Activated naive CD8-positive, alpha-beta T cell treated with anti-CD3 and anti-CD28 coated beads, Interleukin-2, amount 10 ng/mL, durations not matched to agents 7 days and 5 days (primary cell): Measurements from ENCODE around the gene DISP3. TPM values are rescaled to one million over a fixed set of nuclear protein-coding genes. Genes with fewer than 3 reads are reported as not detected.

Experiments
- ATAC-seq: fragments of 150-1000 bp; cut with Tn5 transposase; one replicate; pipeline ENCODE4 v1.10.0; 2021; ENCODE audit warnings: low read depth, moderate library complexity
- POLR2A ChIA-PET: fragments of 350-600 bp; sonication (Branson Sonifier 250); formaldehyde crosslinking; loops from one replicate; lab custom pipeline; 2021; ENCODE audit warnings: antibody characterized with exemption; lab: Charles Lee
- DNase-seq: peaks from one replicate; pipeline ENCODE4 v3.0.0; 2021
- H3K27ac Mint-ChIP-seq: one replicate; pipeline ENCODE4 v1.8.0; 2022; ENCODE audit warnings: mild to moderate bottlenecking, mixed read lengths
- H3K27me3 Mint-ChIP-seq: one replicate; pipeline ENCODE4 v1.8.0; 2022; ENCODE audit warnings: mild to moderate bottlenecking, moderate library complexity, mixed read lengths
- H3K36me3 Mint-ChIP-seq: one replicate; pipeline ENCODE4 v1.8.0; 2021; ENCODE audit warnings: mild to moderate bottlenecking, mixed read lengths
- H3K4me1 Mint-ChIP-seq: one replicate; pipeline ENCODE4 v1.8.0; 2021; ENCODE audit warnings: mixed read lengths
- H3K4me3 Mint-ChIP-seq: one replicate; pipeline ENCODE4 v1.8.0; 2022; ENCODE audit warnings: mild to moderate bottlenecking, moderate library complexity, mixed read lengths
- H3K9me3 Mint-ChIP-seq: one replicate; pipeline ENCODE4 v1.8.0; 2021; ENCODE audit warnings: mixed read lengths
- total RNA-seq, 2 experiments: library from RNA; stranded (reverse); gene quantifications; one replicate each; pipeline ENCODE4 v1.2.3, GENCODE V29; 2021

Gene DISP3
- total RNA-seq, 2 experiments from 2014 or later = 0.44 to 0.60 TPM

DNA sequence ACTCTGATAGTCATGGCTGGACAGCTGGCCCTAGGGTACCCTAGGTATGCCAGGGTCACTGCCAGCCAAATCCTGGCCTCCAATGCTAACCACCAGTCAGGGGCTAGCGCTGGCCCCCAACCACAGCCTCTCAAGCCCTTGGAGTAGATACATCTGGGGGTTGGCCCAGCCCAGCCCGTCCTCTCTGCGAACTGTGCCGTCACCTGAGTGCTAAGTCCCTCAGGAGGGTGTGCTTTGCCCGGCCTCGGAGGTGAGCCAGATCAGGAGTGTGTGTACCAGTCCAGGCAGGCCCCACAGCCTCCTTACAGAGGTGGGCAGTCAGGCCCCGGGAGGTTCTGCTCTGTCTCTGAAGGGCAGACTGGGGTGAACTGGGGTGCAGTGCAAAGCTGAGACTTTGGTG lies 34.0 kb upstream of the DISP3 start:
- Mint-ChIP-seq H3K9me3 (no peaks in the 10 kb centered on the region), H3K4me1 (no peaks in the 10 kb centered on the region), H3K36me3 (no peaks in the 10 kb centered on the region), H3K4me3 (no peak overlapping the region), H3K27ac (no peak overlapping the region), H3K27me3 (peaks cover 22% of the 10 kb centered on the region)
- POLR2A ChIA-PET = no interaction called here
- no peak for DNase-seq
- ATAC-seq = no peak

DNA sequence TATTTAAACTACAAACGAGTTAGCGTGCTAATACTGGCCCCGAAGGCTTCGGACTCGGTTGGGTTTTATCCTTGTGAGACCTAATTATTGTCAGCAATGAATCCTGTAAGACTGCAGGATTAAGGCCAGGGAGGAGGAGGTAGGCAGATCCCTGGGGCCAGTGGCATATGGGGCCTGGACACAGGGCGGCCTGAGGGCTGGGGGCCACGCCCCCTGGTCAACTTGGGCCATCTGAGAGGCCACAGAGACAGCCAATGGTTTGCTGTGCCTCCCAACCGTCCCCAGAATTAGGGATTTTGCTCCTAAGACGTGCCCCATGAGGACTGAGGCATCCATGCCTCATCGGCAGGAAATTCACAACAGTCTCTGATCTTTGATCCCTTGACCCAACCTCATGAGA lies 31.1 kb upstream of the DISP3 start:
- DNase-seq (no peak), ATAC-seq (no peak)
- Mint-ChIP-seq H3K9me3 (no peaks in the 10 kb centered on the region), H3K36me3 (no peaks in the 10 kb centered on the region), H3K4me1 (no peaks in the 10 kb centered on the region), H3K27me3 (peaks cover 12% of the 10 kb centered on the region), H3K27ac (no peak overlapping the region), H3K4me3 (no peak overlapping the region)
- POLR2A ChIA-PET = no interaction called here

DNA sequence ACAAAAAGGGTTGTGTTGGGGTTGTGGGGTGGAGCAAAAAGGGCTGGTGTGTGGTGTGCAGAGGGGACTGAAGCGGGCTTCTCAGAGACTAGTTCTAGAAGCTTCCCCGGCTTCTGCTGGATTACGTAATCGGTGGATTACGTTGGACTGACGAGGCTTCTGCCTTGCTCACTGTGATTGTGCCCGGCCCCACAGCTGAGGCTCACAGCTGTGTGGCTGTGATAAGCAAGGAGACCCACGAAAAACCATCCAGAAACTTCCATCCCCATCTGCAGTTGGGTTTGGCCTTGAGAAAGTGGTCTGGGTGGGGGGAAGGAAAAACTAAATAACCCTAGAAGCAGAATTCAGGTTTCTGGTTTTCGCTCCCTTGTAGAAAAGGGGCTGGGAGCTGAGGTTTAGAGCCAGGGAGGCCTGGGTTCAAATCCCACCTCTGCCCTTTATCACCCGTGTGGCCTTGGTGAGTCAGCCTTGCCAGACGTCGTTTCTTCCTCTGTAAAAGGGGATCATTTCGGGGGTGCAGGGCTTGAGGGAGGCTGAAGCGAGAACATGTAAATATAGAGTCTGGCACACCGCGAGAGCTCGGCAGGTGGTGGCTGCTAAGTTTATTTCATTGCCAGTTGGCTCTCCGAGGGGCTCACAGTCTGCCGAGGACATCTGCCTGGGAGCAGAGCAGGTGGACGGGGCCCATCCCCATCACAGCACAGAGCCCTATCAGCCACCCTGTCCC lies 30.4 kb upstream of the DISP3 start:
- Mint-ChIP-seq H3K27me3 (peaks cover 12% of the 10 kb centered on the region), H3K27ac (no peak overlapping the region), H3K4me1 (no peaks in the 10 kb centered on the region), H3K9me3 (no peaks in the 10 kb centered on the region), H3K36me3 (no peaks in the 10 kb centered on the region), H3K4me3 (no peak overlapping the region)
- no peak for ATAC-seq
- no peak for DNase-seq
- POLR2A ChIA-PET = no interaction called here

DNA sequence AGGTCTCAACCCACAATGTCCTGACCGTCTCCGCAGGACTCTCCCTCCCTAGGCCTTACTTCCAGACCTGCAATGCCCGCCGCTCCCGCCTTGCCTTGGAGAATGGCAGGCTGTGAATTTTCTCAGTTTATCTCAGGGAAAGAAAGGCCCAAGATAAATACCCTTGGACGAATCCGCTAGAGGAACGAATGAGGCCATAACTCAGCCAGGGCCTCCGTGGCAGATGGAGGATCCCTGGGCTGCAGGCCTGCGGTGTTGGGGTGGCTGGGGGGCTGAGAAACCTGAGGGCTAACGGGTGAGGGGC lies 29.9 kb upstream of the DISP3 start:
- Mint-ChIP-seq H3K9me3 (no peaks in the 10 kb centered on the region), H3K4me1 (no peaks in the 10 kb centered on the region), H3K36me3 (no peaks in the 10 kb centered on the region), H3K4me3 (no peak overlapping the region), H3K27me3 (peaks cover 11% of the 10 kb centered on the region), H3K27ac (no peak overlapping the region)
- no peak for ATAC-seq
- POLR2A ChIA-PET = no interaction called here
- DNase-seq = no peak

- H3K27ac Mint-ChIP-seq = no peak overlapping the region
- no peak for ATAC-seq
- POLR2A ChIA-PET = no interaction called here
These were observed 28.6 kb upstream of the DISP3 start for GRCh38 chr1:11450310-11450709.

GRCh38 chr1:11453742-11454491 lies 25.0 kb upstream of the DISP3 start:
- peaks cover 4% of the 10 kb centered on the region for H3K4me1 Mint-ChIP-seq
- no peak overlapping the region for H3K4me3 Mint-ChIP-seq
- ATAC-seq = no peak
- H3K36me3 Mint-ChIP-seq = no peaks in the 10 kb centered on the region
- H3K27ac Mint-ChIP-seq = no peak overlapping the region
- DNase-seq = no peak
- no peaks in the 10 kb centered on the region for H3K27me3 Mint-ChIP-seq
- no peaks in the 10 kb centered on the region for H3K9me3 Mint-ChIP-seq
- POLR2A ChIA-PET = no interaction called here

More at GRCh38 chr1:11450310-11450709, 28.6 kb upstream of the DISP3 start:
- no peaks in the 10 kb centered on the region for H3K9me3 Mint-ChIP-seq
- no peak overlapping the region for H3K4me3 Mint-ChIP-seq
- H3K36me3 Mint-ChIP-seq = no peaks in the 10 kb centered on the region
- no peak for DNase-seq
- H3K27me3 Mint-ChIP-seq = peaks cover 6% of the 10 kb centered on the region
- no peaks in the 10 kb centered on the region for H3K4me1 Mint-ChIP-seq

- H3K27ac Mint-ChIP-seq = no peak overlapping the region
- H3K4me3 Mint-ChIP-seq = no peak overlapping the region
- H3K4me1 Mint-ChIP-seq = peaks cover 4% of the 10 kb centered on the region
- no peaks in the 10 kb centered on the region for H3K9me3 Mint-ChIP-seq
- H3K36me3 Mint-ChIP-seq = no peaks in the 10 kb centered on the region
- DNase-seq = no peak
- no peaks in the 10 kb centered on the region for H3K27me3 Mint-ChIP-seq
- no peak for ATAC-seq
- POLR2A ChIA-PET = no interaction called here
These were observed 22.9 kb upstream of the DISP3 start for GRCh38 chr1:11455967-11456570.

GRCh38 chr1:11456965-11457364 lies 22.0 kb upstream of the DISP3 start:
- ATAC-seq = no peak
- no peak overlapping the region for H3K4me3 Mint-ChIP-seq
- H3K27me3 Mint-ChIP-seq = no peaks in the 10 kb centered on the region
- no peaks in the 10 kb centered on the region for H3K9me3 Mint-ChIP-seq
- no peak for DNase-seq
- POLR2A ChIA-PET = no interaction called here
- no peak overlapping the region for H3K27ac Mint-ChIP-seq
- H3K36me3 Mint-ChIP-seq = no peaks in the 10 kb centered on the region
- peaks cover 4% of the 10 kb centered on the region for H3K4me1 Mint-ChIP-seq

GRCh38 chr1:11458811-11459275 lies 20.1 kb upstream of the DISP3 start:
- no peaks in the 10 kb centered on the region for H3K9me3 Mint-ChIP-seq
- DNase-seq = no peak
- H3K36me3 Mint-ChIP-seq = no peaks in the 10 kb centered on the region
- H3K4me3 Mint-ChIP-seq = no peak overlapping the region
- H3K27ac Mint-ChIP-seq = no peak overlapping the region
- no peak for ATAC-seq
- H3K27me3 Mint-ChIP-seq = peaks cover 7% of the 10 kb centered on the region
- POLR2A ChIA-PET = no interaction called here
- H3K4me1 Mint-ChIP-seq = peaks cover 4% of the 10 kb centered on the region

DNA sequence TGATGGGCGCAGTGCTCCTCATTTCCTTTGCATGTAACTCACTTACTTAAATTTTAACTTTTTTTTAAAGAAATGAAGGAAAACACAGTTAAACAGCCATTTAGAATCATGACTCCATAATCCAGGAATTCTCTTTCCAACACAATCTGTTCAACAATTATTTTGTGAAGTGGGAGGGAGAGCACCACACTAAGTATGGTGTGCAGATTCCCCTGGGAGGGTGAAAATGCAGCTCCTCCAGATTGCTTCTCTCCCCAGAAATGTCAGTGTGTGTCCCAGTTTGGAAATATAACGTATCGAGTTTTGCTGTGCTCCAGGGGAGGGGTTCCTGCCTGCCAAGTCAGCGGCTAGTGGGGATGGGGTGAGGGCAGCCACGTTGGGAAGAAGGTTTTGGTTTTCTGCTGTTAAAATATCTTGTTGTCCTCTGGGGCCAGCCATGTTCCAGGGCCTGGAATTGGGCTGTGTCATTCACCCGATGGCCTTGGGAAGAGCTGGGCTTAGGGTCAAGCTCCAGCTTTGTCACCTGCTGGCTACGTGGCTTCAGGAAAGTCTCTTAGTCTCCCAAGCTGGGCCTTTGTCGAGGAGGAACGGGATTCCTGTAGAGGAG lies 17.3 kb upstream of the DISP3 start:
- POLR2A ChIA-PET = no interaction called here
- H3K9me3 Mint-ChIP-seq = no peaks in the 10 kb centered on the region
- H3K27me3 Mint-ChIP-seq = peaks cover 15% of the 10 kb centered on the region
- H3K4me1 Mint-ChIP-seq = peaks cover 3% of the 10 kb centered on the region
- DNase-seq = no peak
- no peak for ATAC-seq
- no peak overlapping the region for H3K27ac Mint-ChIP-seq
- no peak overlapping the region for H3K4me3 Mint-ChIP-seq
- H3K36me3 Mint-ChIP-seq = no peaks in the 10 kb centered on the region

GRCh38 chr1:11462224-11462923 lies 16.6 kb upstream of the DISP3 start:
- peaks cover 15% of the 10 kb centered on the region for H3K27me3 Mint-ChIP-seq
- POLR2A ChIA-PET = no interaction called here
- H3K4me3 Mint-ChIP-seq = no peak overlapping the region
- no peak overlapping the region for H3K27ac Mint-ChIP-seq
- ATAC-seq = no peak
- H3K4me1 Mint-ChIP-seq = no peaks in the 10 kb centered on the region
- H3K36me3 Mint-ChIP-seq = no peaks in the 10 kb centered on the region
- no peak for DNase-seq
- no peaks in the 10 kb centered on the region for H3K9me3 Mint-ChIP-seq

- DNase-seq = no peak
- POLR2A ChIA-PET = no interaction called here
- Mint-ChIP-seq H3K4me3 (no peak overlapping the region), H3K27me3 (peaks cover 15% of the 10 kb centered on the region), H3K4me1 (no peaks in the 10 kb centered on the region), H3K36me3 (no peaks in the 10 kb centered on the region), H3K27ac (no peak overlapping the region), H3K9me3 (no peaks in the 10 kb centered on the region)
- no peak for ATAC-seq
These were observed 15.8 kb upstream of the DISP3 start for GRCh38 chr1:11463177-11463576.

DNA sequence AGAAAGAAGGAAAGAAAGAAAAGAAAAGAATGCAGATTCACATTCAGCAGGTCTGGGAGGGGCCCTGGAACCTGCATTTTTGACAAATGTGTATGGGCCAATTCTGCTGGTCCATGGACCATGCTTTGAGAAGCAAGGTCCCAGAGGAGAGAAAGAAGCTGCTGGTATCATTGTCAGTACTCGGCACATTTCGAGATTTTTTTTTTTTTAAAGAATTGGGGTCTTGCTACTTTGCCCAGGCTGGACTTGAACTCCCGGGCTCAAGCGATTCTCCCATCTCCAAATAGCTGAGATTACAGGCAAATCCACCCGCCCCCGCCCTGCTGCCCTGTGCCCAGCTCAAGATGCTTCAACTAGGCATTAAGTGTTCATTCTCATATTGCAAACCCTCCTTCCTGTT lies 13.6 kb upstream of the DISP3 start:
- no peaks in the 10 kb centered on the region for H3K4me1 Mint-ChIP-seq
- H3K27ac Mint-ChIP-seq = no peak overlapping the region
- peaks cover 17% of the 10 kb centered on the region for H3K27me3 Mint-ChIP-seq
- POLR2A ChIA-PET = no interaction called here
- no peaks in the 10 kb centered on the region for H3K36me3 Mint-ChIP-seq
- DNase-seq (no peak), ATAC-seq (no peak)
- no peak overlapping the region for H3K4me3 Mint-ChIP-seq
- no peaks in the 10 kb centered on the region for H3K9me3 Mint-ChIP-seq
